NCI-H2171 (cell line): Measurements from ENCODE around the gene SAMD11.
"Not testable (repeated sequence)": the region's sequence is repeated elsewhere in the genome, so short reads cannot be mapped to it uniquely, and the experiment has no call there.

Source experiments
- DNase-seq: peaks from one replicate; lab custom pipeline; 2025; lab: John Stamatoyannopoulos, UW

SAMD11 gene

DNA sequence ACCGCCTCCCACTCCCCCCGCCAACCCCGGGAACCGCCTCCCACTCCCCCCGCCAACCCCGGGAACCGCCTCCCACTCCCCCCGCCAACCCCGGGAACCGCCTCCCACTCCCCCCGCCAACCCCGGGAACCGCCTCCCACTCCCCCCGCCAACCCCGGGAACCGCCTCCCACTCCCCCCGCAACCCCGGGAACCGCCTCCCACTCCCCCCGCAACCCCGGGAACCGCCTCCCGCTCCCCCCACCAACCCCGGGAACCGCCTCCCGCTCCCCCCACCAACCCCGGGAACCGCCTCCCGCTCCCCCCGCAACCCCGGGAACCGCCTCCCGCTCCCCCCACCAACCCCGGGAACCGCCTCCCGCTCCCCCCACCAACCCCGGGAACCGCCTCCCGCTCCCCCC is 53.1 kb downstream of the SAMD11 start:
- not testable (repeated sequence) for DNase-seq

DNA sequence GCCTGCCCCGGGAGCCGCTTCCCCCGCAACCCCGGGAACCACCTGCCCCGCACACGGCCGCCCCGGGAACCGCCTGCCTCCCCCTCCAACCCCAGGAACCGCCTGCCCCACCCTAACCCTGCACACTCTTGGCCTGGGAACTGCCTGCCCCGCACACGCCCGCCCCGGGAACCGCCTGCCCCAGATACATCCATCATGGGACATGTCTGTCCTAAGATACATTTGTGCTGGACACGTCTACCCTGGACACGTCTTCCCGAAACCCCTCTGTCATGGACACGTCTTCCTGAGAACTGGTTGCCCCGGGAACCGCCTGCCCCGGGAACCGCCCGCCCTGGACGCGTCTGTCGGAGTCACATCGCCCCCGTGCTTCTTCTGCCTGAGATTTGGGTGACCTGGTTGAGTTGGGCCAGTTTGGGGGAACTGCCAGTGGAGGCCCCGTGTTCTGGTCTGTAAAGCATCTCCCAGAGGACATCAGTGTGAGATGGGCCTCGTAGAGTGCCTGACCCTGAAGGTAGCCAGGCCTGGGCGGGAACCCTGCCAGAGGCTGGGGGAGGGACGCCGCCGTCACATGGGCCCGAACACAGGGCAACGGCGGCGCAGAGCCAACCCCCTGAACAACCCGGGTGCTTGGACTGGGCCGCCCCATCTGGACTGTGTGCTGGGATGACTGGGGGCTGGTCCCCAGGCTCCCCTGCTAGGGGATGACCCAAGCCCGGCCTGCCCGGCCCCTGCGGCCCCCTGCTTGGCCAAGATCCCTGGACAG is 54.5 kb downstream of the SAMD11 start:
- no peak for DNase-seq

DNA sequence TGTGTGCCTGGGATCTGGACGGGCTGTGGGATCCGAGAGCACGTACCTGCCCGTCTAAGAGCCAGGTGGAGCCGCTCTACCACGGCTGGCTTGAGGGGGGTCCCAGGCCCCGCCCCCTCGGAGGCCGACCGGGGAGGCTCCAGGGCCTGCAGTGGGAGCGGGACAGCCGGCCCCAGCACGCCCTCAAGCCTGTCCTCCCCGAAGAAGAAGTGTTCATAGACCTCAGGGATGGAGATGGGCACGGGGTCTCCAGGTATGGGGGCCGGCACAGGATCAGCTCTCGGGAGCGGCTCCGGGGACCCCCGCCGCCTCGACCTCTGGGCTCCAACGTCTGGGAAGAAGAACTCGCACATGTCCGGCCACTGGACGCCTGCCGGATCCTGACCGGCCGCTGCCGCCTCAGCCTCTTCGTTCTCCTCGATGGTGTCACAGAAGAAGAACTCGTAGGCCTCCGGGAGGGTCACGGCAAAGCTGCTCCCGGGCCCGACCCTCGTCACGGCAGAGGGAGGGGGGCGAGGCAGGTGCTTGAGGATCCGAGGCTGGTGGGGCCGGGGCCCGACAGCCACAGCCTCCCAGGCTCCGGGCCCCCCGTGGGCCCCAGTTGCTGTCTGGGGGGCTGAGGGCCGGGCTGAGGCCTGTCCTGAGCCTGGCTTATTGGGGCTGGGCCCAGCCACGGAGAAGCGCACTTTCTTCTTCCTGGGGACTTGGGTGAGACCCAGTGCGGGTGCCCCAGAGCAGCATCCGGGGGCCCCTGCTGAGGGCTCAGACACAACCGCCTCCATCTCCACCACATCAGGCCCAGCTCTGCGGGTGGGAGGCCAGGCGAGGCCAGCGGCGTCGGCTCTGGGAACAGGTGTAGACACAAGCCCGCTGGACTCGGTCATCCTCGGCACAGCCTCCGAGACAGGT is 55.4 kb downstream of the SAMD11 start:
- DNase-seq, result no peak

- DNase-seq, result no peak
Measured at GRCh38 chr1:979744-980072, 56.0 kb downstream of the SAMD11 start.

DNA sequence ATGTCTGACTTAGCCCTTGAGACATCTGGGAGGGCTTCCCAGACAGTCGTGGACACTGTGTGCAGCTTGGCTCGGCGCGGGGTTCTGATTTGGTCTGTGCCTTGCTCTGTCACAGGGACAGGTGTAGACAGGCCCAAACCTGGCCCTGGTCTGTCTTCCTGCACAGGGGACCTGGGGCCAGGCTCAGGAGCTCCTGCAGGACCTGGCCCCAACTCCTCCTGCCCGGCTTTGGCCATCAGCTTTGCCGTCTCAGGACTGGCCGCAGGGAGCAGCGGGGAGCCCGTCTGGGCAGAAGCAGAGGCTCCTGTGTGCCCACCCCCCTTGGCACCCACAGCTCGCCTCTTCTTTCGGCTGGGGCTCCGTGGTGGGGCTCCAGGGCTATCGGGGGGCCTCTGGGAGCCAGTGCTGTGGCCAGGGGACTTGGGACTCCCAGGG is 56.4 kb downstream of the SAMD11 start:
- no peak for DNase-seq

DNA sequence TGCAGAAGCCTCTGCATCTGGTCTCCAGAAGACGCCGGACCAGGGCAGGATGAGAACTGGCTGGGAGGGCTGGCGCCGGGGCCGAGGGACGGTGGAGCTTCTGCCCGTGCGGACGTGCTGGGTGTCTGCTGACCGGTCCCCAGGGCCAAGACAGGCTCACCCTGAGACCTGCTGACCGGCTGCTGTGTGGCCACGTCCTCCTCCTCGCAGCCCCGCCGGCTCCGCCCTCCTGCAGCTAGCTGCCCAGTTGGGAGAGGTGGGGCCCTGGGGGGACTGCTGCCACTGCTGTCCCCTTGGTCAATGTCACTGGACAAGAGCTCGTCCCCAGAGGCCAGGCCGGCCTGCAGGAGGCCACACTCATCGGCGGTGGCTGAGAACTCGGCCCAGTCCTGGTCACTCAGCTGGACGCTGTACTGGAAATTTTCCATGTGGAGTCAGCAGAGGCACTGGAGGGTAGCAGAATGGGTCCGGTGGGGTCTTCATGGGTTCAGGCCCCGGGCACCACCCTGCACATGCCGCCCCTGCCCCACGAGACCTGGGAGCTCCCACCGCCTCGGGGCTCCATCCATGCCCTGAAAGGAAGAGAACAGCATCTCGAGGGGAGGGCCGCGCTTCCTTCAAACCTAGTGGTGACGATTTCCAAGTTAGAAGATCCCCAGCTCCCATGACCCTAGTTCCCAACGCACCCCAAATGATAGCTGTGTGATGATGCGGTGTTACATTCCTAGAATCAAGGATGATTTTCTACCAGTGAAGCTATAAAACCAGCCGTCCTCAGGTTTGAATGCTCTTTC is 57.1 kb downstream of the SAMD11 start:
- no peak for DNase-seq

DNA sequence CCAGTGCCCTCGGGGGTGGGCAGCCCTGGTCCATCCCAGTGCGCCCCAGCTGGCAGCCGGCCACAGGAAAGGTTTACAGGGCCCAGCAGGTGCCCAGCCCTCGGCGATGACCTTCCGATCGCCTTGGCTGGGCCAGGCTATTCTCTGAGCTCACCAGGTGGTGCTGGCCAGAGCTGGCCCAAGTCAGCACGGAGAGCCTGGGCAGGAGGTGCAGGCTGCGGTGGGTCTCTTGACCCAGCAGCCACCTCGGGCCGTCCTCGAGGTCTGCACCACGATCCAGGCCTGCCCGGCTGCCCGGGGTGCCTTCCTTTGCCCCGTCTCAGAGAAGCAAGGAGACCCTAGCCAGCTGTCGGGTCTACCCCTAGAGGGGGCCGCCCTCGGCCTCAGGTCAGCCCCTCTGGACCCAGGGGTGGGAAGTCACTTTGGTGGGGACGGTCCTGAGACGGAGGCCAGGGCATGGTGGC is 57.8 kb downstream of the SAMD11 start:
- no peak for DNase-seq

DNA sequence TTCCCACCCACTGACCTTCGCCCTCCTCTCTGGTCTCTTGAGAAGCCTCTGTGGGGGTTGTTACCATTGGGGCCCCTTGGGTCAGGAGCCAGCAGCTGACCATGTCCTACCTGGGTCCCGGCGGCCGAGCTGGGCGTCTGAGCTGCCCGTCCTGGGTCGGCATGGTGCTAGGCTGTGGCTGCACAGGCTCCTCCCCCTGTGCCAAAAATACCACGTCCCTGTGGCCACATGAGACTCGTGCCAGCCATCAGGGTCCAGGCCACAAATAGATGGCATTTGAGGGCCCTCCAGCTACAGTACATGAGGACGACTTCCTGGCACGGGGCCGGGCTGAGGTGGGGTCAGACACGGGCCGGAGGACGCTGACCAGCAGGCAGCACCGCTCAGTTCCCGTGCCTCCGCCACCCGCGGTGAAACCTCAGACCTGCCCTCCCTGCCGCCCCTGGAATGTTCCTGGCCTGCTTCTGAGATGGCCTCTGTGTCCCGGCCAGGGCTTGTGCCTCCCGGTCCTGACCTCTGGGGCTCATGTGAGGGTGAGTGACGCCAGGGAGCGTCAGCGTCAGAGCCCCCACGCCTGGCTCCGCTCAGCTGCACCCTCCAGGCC is 58.3 kb downstream of the SAMD11 start, which contains the start of gene PERM1:
Gene PERM1 (minus strand): TSS at position 139 of the 604 bp plus-strand sequence. CDS start 1,064 bp downstream, outside the sequence.
- no peak for DNase-seq

DNA sequence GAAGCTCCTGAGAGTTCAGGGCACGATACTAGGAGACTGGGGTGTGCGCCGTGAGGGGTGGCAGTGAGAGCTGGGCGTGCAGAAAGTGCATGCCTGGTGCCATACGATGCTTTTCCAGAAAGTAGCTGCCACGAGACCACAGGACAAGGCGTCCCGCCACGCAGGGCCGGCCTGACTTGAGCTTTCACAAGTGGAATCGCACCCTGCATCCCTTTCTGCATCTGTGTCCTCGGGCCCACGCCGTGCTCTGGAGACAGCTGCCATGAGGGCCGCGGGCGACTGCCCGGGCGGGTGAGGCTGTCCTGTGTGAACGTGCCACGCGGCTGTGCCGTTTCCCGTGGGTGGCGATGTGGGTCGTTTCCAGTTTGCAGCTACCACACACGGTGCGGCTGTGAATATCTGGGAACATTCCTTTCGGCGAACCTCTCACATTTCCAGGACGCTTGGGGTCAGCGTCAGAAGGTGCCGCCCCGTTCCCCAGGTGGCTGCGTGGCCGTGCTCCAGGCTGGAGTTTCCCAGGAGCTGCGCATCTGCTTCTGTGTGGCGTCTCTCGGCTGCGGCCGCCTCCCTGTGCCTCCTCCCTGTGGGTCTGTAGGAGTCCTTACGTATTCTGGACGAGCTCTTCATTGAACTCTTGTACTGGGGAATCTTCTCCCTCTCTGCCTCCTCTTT is 59.2 kb downstream of the SAMD11 start:
- DNase-seq, result no peak

- no peak for DNase-seq
Measured at GRCh38 chr1:983798-984475, 60.2 kb downstream of the SAMD11 start.

DNA sequence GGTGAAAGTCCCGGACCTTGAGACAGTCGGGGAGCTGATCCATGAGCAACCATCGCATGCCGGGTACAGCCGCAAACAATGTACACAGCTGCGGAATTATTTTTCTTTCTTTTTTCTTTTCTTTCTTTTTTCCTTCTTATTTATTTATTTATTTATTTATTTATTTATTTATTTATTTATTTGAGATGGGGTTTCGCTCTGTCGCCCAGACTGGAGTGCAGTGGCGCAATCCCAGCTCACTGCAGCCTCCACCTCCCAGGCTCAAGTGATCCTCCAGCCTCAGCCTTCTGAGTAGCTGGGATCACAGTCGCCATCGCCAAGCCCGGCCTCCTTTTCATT is 60.7 kb downstream of the SAMD11 start:
- no peak for DNase-seq

GRCh38 chr1:985126-985525 is 61.4 kb downstream of the SAMD11 start:
- no peak for DNase-seq

DNA sequence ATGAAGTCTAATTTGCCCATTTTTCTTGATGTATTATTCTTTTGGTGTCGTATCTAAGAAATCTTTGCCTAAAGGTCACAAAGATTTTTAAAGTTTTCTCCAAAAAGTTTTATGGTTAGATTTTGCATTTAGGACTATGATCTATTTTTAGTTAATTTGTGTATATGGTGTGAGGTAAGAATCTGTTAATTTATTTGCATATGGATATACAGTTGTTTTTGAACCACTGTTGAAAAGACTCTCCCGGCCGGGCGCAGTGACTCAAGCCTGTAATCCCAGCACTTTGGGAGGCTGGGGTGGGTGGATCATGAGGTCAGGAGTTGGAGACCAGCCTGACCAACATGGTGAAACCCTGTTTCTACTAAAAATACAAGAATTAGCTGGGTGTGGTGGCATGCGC is 64.3 kb downstream of the SAMD11 start:
- not testable (repeated sequence) for DNase-seq

GRCh38 chr1:991275-991674 is 67.6 kb downstream of the SAMD11 start:
- not testable (repeated sequence) for DNase-seq

DNA sequence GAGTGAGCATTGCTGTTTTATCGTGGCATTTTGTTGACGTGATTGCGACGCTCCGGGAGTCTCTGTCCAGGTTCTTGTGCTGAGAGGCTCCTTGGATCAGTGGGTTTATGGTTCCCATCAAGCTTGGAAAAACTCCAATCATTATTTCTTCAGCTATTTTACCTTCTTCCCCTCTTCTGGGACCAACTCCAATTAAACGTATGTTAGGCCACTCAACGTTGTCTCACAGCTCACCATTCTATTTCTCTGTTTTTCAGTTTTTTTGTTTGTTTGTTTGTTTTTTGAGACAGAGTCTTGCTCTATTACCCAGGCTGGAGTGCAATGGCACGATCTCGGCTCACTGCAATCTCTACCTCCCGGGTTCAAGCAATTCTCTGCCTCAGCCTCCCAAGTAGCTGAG is 68.2 kb downstream of the SAMD11 start:
- DNase-seq, result no peak

GRCh38 chr1:992362-992761 is 68.6 kb downstream of the SAMD11 start:
- DNase-seq, result no peak

GRCh38 chr1:993379-993995 is 69.8 kb downstream of the SAMD11 start:
- DNase-seq, result no peak
